Loucy (cell line): ENCODE data around the gene DYRK1B.

Source experiments
- EZH2phosphoT487 ChIP-seq: fragments of 200-600 bp; IDR thresholded peaks from 2 replicates; pipeline ENCODE4 v1.6.1; 2018; ENCODE audit warnings: antibody characterized with exemption, mild to moderate bottlenecking, moderate library complexity, borderline replicate concordance
- TF ChIP-seq, protein P1 (sequence below): fragments of 200-600 bp; sonication (generic); conservative IDR thresholded peaks from 2 replicates; pipeline ENCODE4 v1.5.1; 2014; ENCODE audit warnings: mild to moderate bottlenecking, antibody characterized with exemption, low read length

- TF ChIP-seq, protein P1, sequence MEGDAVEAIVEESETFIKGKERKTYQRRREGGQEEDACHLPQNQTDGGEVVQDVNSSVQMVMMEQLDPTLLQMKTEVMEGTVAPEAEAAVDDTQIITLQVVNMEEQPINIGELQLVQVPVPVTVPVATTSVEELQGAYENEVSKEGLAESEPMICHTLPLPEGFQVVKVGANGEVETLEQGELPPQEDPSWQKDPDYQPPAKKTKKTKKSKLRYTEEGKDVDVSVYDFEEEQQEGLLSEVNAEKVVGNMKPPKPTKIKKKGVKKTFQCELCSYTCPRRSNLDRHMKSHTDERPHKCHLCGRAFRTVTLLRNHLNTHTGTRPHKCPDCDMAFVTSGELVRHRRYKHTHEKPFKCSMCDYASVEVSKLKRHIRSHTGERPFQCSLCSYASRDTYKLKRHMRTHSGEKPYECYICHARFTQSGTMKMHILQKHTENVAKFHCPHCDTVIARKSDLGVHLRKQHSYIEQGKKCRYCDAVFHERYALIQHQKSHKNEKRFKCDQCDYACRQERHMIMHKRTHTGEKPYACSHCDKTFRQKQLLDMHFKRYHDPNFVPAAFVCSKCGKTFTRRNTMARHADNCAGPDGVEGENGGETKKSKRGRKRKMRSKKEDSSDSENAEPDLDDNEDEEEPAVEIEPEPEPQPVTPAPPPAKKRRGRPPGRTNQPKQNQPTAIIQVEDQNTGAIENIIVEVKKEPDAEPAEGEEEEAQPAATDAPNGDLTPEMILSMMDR, result no peak
- no peak for TF ChIP-seq EZH2phosphoT487
Measured at GRCh38 chr19:39850892-39851291, 16.9 kb upstream of the DYRK1B start.
